IMR-90 (cell line): Measurements from ENCODE around the gene NMNAT3. TPM values are rescaled to one million over a fixed set of nuclear protein-coding genes. Genes with fewer than 3 reads are reported as not detected.
A peak's percentile ranks its signal among the peaks of the same experiment; 100 is the strongest.

ENCODE experiments used
- ATAC-seq: fragments of 200-7000 bp; cut with Tn5 transposase; 2 replicates; pipeline ENCODE4 v1.9.1; 2020; ENCODE audit warnings: low read depth, mild to moderate bottlenecking, moderate library complexity
- BruUV-seq: library from RNA; stranded (reverse); fragments of 400-500 nt; replicated peaks from 2 replicates; lab custom pipeline; 2021; lab: Mats Ljungman, UMichigan
- CTCF ChIA-PET: fragments of 300-600 bp; formaldehyde crosslinking; extraction: SDS; loops from one replicate; lab custom pipeline; 2021; ENCODE audit warnings: antibody characterized with exemption; lab: Yijun Ruan, JAX
- POLR2A ChIA-PET: fragments of 300-600 bp; sonication (Branson Sonifier 250); formaldehyde crosslinking; loops from one replicate; lab custom pipeline; 2022; ENCODE audit warnings: antibody characterized with exemption; ENCODE audit not compliant: unreplicated experiment; lab: Charles Lee
- DNase-seq: peaks from one replicate; pipeline ENCODE4 v3.0.0; 2013
- H2AFZ ChIP-seq: replicated peaks from 2 replicates; pipeline ENCODE3; 2013; ENCODE audit warnings: low read length, mild to moderate bottlenecking; ENCODE audit not compliant: poor library complexity
- H2AK5ac ChIP-seq: 2 replicates; pipeline ENCODE4 v1.6.1; 2013; ENCODE audit warnings: low read depth, low read length, inconsistent platforms
- H2AK9ac ChIP-seq: replicated peaks from 2 replicates; pipeline ENCODE3; 2013; ENCODE audit warnings: mild to moderate bottlenecking, low read depth, low read length, moderate library complexity; ENCODE audit not compliant: poor library complexity
- H2BK120ac ChIP-seq: 2 replicates; pipeline ENCODE4 v1.6.1; 2013; ENCODE audit warnings: low read depth, low read length, inconsistent platforms
- H2BK15ac ChIP-seq: 3 replicates; pipeline ENCODE4 v1.6.1; 2013; ENCODE audit warnings: low read depth, low read length, inconsistent platforms
- H2BK20ac ChIP-seq: 2 replicates; pipeline ENCODE4 v1.6.1; 2013; ENCODE audit warnings: low read depth, mild to moderate bottlenecking, inconsistent platforms, low read length, moderate library complexity
- H2BK5ac ChIP-seq: 2 replicates; pipeline ENCODE4 v1.6.1; 2013; ENCODE audit warnings: mild to moderate bottlenecking, low read depth, low read length, inconsistent platforms; ENCODE audit not compliant: poor library complexity, severe bottlenecking
- H3K14ac ChIP-seq: replicated peaks from 2 replicates; pipeline ENCODE4 v1.6.1; 2013; ENCODE audit warnings: low read depth, low read length, inconsistent platforms
- H3K18ac ChIP-seq: 2 replicates; pipeline ENCODE4 v1.6.1; 2013; ENCODE audit warnings: low read depth, low read length, control low read depth
- H3K23ac ChIP-seq: 2 replicates; pipeline ENCODE4 v1.6.1; 2013; ENCODE audit warnings: low read depth, low read length, inconsistent platforms
- H3K27ac ChIP-seq: 2 replicates; pipeline ENCODE4 v1.5.1; 2013; ENCODE audit warnings: mild to moderate bottlenecking, control low read depth, low read length; ENCODE audit not compliant: insufficient read depth
- H3K27me3 ChIP-seq: 2 replicates; pipeline ENCODE4 v1.6.1; 2013; ENCODE audit warnings: low read length; ENCODE audit not compliant: control insufficient read depth, insufficient read depth
- H3K36me3 ChIP-seq: 2 replicates; pipeline ENCODE4 v1.6.1; 2013; ENCODE audit warnings: low read length, mixed read lengths; ENCODE audit not compliant: control insufficient read depth, insufficient read depth
- H3K4ac ChIP-seq: 2 replicates; pipeline ENCODE4 v1.6.1; 2013; ENCODE audit warnings: low read depth, low read length, inconsistent platforms
- H3K4me1 ChIP-seq: 2 replicates; pipeline ENCODE4 v1.6.1; 2013; ENCODE audit warnings: low read length, mixed read lengths; ENCODE audit not compliant: control insufficient read depth, insufficient read depth
- H3K4me2 ChIP-seq: 2 replicates; pipeline ENCODE4 v1.6.1; 2013; ENCODE audit warnings: low read depth, mild to moderate bottlenecking, control low read depth, low read length, moderate library complexity
- H3K4me3 ChIP-seq: 2 replicates; pipeline ENCODE4 v1.5.1; 2013; ENCODE audit warnings: low read depth, mild to moderate bottlenecking, control low read depth, low read length, moderate library complexity; ENCODE audit not compliant: insufficient read depth
- H3K56ac ChIP-seq: 2 replicates; pipeline ENCODE4 v1.6.1; 2013; ENCODE audit warnings: low read length, inconsistent platforms; ENCODE audit not compliant: insufficient read depth; ENCODE audit errors: extremely low read depth
- H3K79me1 ChIP-seq, 2 experiments: 2 replicates each; pipeline ENCODE4 v1.6.1; 2013; ENCODE audit warnings: low read length in 2 of 2, inconsistent platforms in 1 of 2, low read depth in 1 of 2
- H3K9ac ChIP-seq: 2 replicates; pipeline ENCODE4 v1.6.1; 2013; ENCODE audit warnings: low read depth, low read length, control low read depth
- H3K9me1 ChIP-seq: 2 replicates; pipeline ENCODE4 v1.6.1; 2013; ENCODE audit warnings: low read length, inconsistent platforms; ENCODE audit not compliant: insufficient read depth
- H3K9me3 ChIP-seq: 2 replicates; pipeline ENCODE4 v1.6.1; 2013; ENCODE audit warnings: low read length; ENCODE audit not compliant: control insufficient read depth, insufficient read depth
- H4K20me1 ChIP-seq: 2 replicates; pipeline ENCODE4 v1.6.1; 2013; ENCODE audit warnings: low read length, inconsistent platforms; ENCODE audit not compliant: insufficient read depth
- H4K5ac ChIP-seq: 2 replicates; pipeline ENCODE4 v1.6.1; 2013; ENCODE audit warnings: mild to moderate bottlenecking, low read depth, low read length, control low read depth
- H4K8ac ChIP-seq, 2 experiments: 2 replicates each; pipeline ENCODE4 v1.6.1; 2013; ENCODE audit warnings: low read depth in 2 of 2, low read length in 2 of 2, control low read depth in 1 of 2, inconsistent platforms in 1 of 2
- H4K91ac ChIP-seq: 2 replicates; pipeline ENCODE4 v1.6.1; 2013; ENCODE audit warnings: low read depth, low read length, inconsistent platforms; ENCODE audit not compliant: insufficient read depth
- CEBPB ChIP-seq: IDR thresholded peaks from 2 replicates; pipeline ENCODE4 v1.6.1; 2012; ENCODE audit warnings: low read depth, low read length, improper control_type of control experiment
- CTCF ChIP-seq: conservative IDR thresholded peaks from 2 replicates; pipeline ENCODE4 v1.5.1; 2012; ENCODE audit warnings: mild to moderate bottlenecking, low read depth, low read length, improper control_type of control experiment
- FOS ChIP-seq: fragments of 150-350 bp; IDR thresholded peaks from 2 replicates; pipeline ENCODE4 v1.6.1; 2016; ENCODE audit warnings: low read depth, low read length
- MXI1 ChIP-seq: IDR thresholded peaks from 2 replicates; pipeline ENCODE4 v1.6.1; 2012; ENCODE audit warnings: low read depth, mild to moderate bottlenecking, low read length, moderate library complexity, borderline replicate concordance
- NFE2L2 ChIP-seq: fragments of 150-350 bp; IDR thresholded peaks from 2 replicates; pipeline ENCODE4 v1.6.1; 2016; ENCODE audit warnings: low read depth, mild to moderate bottlenecking, low read length
- POLR2A ChIP-seq: IDR thresholded peaks from 2 replicates; pipeline ENCODE4 v1.6.1; 2012; ENCODE audit warnings: mild to moderate bottlenecking, low read depth, low read length
- RFX5 ChIP-seq: IDR thresholded peaks from 2 replicates; pipeline ENCODE4 v1.8.0; 2012; ENCODE audit warnings: low read depth, mild to moderate bottlenecking, low read length, moderate library complexity
- SMC3 ChIP-seq: fragments of 150-350 bp; IDR thresholded peaks from 2 replicates; pipeline ENCODE4 v1.6.1; 2016; ENCODE audit warnings: low read depth, mild to moderate bottlenecking, antibody characterized with exemption, low read length, moderate library complexity
- WGBS, 2 experiments: methylation state at CpG; one replicate each; pipeline versions ENCODE4 v1.1.5 to v1.1.7; 2013; ENCODE audit warnings: missing lambda C conversion rate in 2 of 2; ENCODE audit not compliant: insufficient read length in 1 of 2; ENCODE audit errors: extremely low coverage in 2 of 2; 5-methylcytosine and 5-hydroxymethylcytosine counted together
- dilution Hi-C: fragments of 300-500 bp; cut with HindIII; formaldehyde crosslinking; loops from one replicate; pipeline ENCODE4 v1.14.3; 2018; ENCODE audit warnings: low sequenced_read_pairs; ENCODE audit not compliant: unreplicated experiment
- in situ Hi-C: fragments of 300-500 bp; cut with MboI; formaldehyde crosslinking; loops from 3 replicates; pipeline ENCODE4 v1.14.3; 2019; ENCODE audit warnings: low sequenced_read_pairs, inconsistent platforms, mixed read lengths
- intact Hi-C: fragments of 100-400 bp; cut with micrococcal nuclease; formaldehyde crosslinking; loops from 2 replicates; pipeline ENCODE4 v1.10.0; 2022
- polyA plus RNA-seq, 3 experiments: library from polyadenylated mRNA; depleted of rRNA; stranded (reverse); fragments of >200 nt; gene quantifications; 2 replicates each; pipeline ENCODE4 v1.2.3, GENCODE V29; 2012; ENCODE audit warnings: low replicate concordance in 1 of 3
- total RNA-seq: library from RNA; depleted of rRNA; stranded (reverse); fragments of >200 nt; gene quantifications from 2 replicates; pipeline ENCODE4 v1.2.3, GENCODE V29; 2012

The NMNAT3 gene
- total and polyA plus RNA-seq, 2 of the 4 experiments (the other 2 are of a cell fraction) = 0.12 to 0.36 TPM

GRCh38 chr3:139541532-139542288 lies 136.1 kb downstream of the NMNAT3 start:
- POLR2A ChIA-PET = no interaction called here
- H2AFZ ChIP-seq = no peak overlapping the region
- H2AK5ac ChIP-seq = no peak overlapping the region
- 0 out of 2 replicates have a peak, but pooled peaks cover 2% of the 10 kb centered on the region for H3K9me3 ChIP-seq
- in situ Hi-C loops (no loop called here), intact Hi-C loops (no loop called here), dilution Hi-C loops (no loop called here)
- no peaks in the 10 kb centered on the region; the same call in 1 of the 2 replicates for H3K9me1 ChIP-seq
- H2AK9ac ChIP-seq = no peak overlapping the region
- no peak overlapping the region for H3K9ac ChIP-seq
- no peak overlapping the region for H3K14ac ChIP-seq
- ATAC-seq (no peak), DNase-seq (no peak)
- H3K23ac ChIP-seq = peak overlapping the region; percentile 13; the same call in 1 of the 2 replicates
- CTCF ChIA-PET = no interaction called here
- TF ChIP-seq POLR2A = no peak
- no peak for TF ChIP-seq RFX5
- TF ChIP-seq MXI1 = no peak
- TF ChIP-seq CEBPB = no peak
- no peak for TF ChIP-seq FOS
- no peak for TF ChIP-seq SMC3
- TF ChIP-seq NFE2L2 = no peak
- no peak for TF ChIP-seq CTCF
- H3K4me1 ChIP-seq = no peaks in the 10 kb centered on the region
- BruUV-seq = no TSS peak
- H3K27ac ChIP-seq = no peak overlapping the region
- no peaks in the 10 kb centered on the region for H3K27me3 ChIP-seq
- H2BK5ac ChIP-seq = no peak overlapping the region
- no peaks in the 10 kb centered on the region for H3K79me1 ChIP-seq
- no peak overlapping the region for H2BK15ac ChIP-seq
- H2BK20ac ChIP-seq = no peak overlapping the region
- no peak overlapping the region for H2BK120ac ChIP-seq
- no peaks in the 10 kb centered on the region for H4K20me1 ChIP-seq
- no peak overlapping the region for H3K56ac ChIP-seq
- H3K36me3 ChIP-seq = peaks cover 2% of the 10 kb centered on the region; the same call in 1 of the 2 replicates
- H3K4me2 ChIP-seq = no peak overlapping the region
- H4K8ac ChIP-seq = no peak overlapping the region
- WGBS, 2 experiments = 88% methylated on average over 3 of the region's 5 CpGs; no CpG with 5 or more reads in 1 of the 2 experiments
- no peak overlapping the region for H4K91ac ChIP-seq
- no peak overlapping the region for H3K18ac ChIP-seq
- no peak overlapping the region for H3K4ac ChIP-seq
- no peak overlapping the region for H3K4me3 ChIP-seq
- no peak overlapping the region for H4K5ac ChIP-seq
